Measurements from ENCODE around the gene ANKS1B. TPM values are rescaled to one million over a fixed set of nuclear protein-coding genes. Genes with fewer than 3 reads are reported as not detected.

Gene ANKS1B
- total RNA-seq, 4 donors from 2014 or later: 4.9 to 15.4 (median 9.4) TPM

GRCh38 chr12:99136516-99136915 lies 848.2 kb downstream of the ANKS1B start:
- Histone ChIP-seq H3K4me1 (no peaks in the 10 kb centered on the region), H3K4me3 (no peak overlapping the region), H3K36me3 (no peaks in the 10 kb centered on the region), H3K9me3 (no peaks in the 10 kb centered on the region), H3K27ac (no peak overlapping the region), H3K27me3 (no peaks in the 10 kb centered on the region)
- no peak for TF ChIP-seq POLR2A (IDR thresholded peaks at IDR 0.05)
- TF ChIP-seq EP300 (IDR thresholded peaks at IDR 0.05): no peak
- TF ChIP-seq CTCF (IDR thresholded peaks at IDR 0.05): no peak
- TF ChIP-seq POLR2AphosphoS5 (IDR thresholded peaks at IDR 0.05): no peak
- DNase-seq (ENCODE audit: low spot score in 2 of 2): no peak

GRCh38 chr12:99135376-99135775 lies 849.4 kb downstream of the ANKS1B start:
- WGBS: 72% methylated on average over 4 of the region's 4 CpGs
- no peak for DNase-seq (ENCODE audit: low spot score in 2 of 2)
- no peak overlapping the region for H3K4me3 ChIP-seq
- H3K27ac ChIP-seq: no peak overlapping the region
- H3K27me3 ChIP-seq: no peaks in the 10 kb centered on the region
- H3K4me1 ChIP-seq: no peaks in the 10 kb centered on the region
- H3K9me3 ChIP-seq: no peaks in the 10 kb centered on the region
- TF ChIP-seq POLR2AphosphoS5 (IDR thresholded peaks at IDR 0.05): no peak
- TF ChIP-seq EP300 (IDR thresholded peaks at IDR 0.05): no peak
- TF ChIP-seq POLR2A (IDR thresholded peaks at IDR 0.05): no peak
- TF ChIP-seq CTCF (IDR thresholded peaks at IDR 0.05): no peak
- no peaks in the 10 kb centered on the region for H3K36me3 ChIP-seq

- Histone ChIP-seq H3K36me3 (no peaks in the 10 kb centered on the region), H3K27me3 (no peaks in the 10 kb centered on the region), H3K27ac (no peak overlapping the region), H3K4me1 (no peaks in the 10 kb centered on the region), H3K9me3 (no peaks in the 10 kb centered on the region), H3K4me3 (no peak overlapping the region)
- no peak for TF ChIP-seq EP300 (IDR thresholded peaks at IDR 0.05)
- no peak for DNase-seq (ENCODE audit: low spot score in 2 of 2)
- 34% methylated on average over 2 of the region's 2 CpGs for WGBS
These were observed 851.3 kb downstream of the ANKS1B start for GRCh38 chr12:99133401-99133800.

GRCh38 chr12:99131751-99132199 lies 853.0 kb downstream of the ANKS1B start:
- Histone ChIP-seq H3K36me3 (no peaks in the 10 kb centered on the region), H3K9me3 (no peaks in the 10 kb centered on the region), H3K27me3 (no peaks in the 10 kb centered on the region), H3K4me3 (peak overlapping the region; percentile 32), H3K27ac (no peak overlapping the region), H3K4me1 (no peaks in the 10 kb centered on the region)
- TF ChIP-seq POLR2AphosphoS5 (IDR thresholded peaks at IDR 0.05) (no peak), CTCF (IDR thresholded peaks at IDR 0.05) (no peak)
- no peak for DNase-seq (ENCODE audit: low spot score in 2 of 2)
- 11% methylated on average over 7 of the region's 7 CpGs for WGBS

GRCh38 chr12:99130808-99131553 lies 853.8 kb downstream of the ANKS1B start:
- Histone ChIP-seq H3K9me3 (no peaks in the 10 kb centered on the region), H3K27me3 (no peaks in the 10 kb centered on the region), H3K27ac (no peak overlapping the region), H3K36me3 (no peaks in the 10 kb centered on the region), H3K4me3 (peak overlapping the region; percentile 32), H3K4me1 (no peaks in the 10 kb centered on the region)
- DNase-seq (ENCODE audit: low spot score in 2 of 2): no peak
- no peak for TF ChIP-seq CTCF (IDR thresholded peaks at IDR 0.05)
- TF ChIP-seq EP300 (IDR thresholded peaks at IDR 0.05): no peak
- no peak for TF ChIP-seq POLR2AphosphoS5 (IDR thresholded peaks at IDR 0.05)
- no peak for TF ChIP-seq POLR2A (IDR thresholded peaks at IDR 0.05)
- WGBS: 50% methylated on average over 3 of the region's 3 CpGs

Data from suprapubic skin (tissue), 4 donors.